ENCODE measurements around the gene PAPSS2.

Gene PAPSS2

DNA sequence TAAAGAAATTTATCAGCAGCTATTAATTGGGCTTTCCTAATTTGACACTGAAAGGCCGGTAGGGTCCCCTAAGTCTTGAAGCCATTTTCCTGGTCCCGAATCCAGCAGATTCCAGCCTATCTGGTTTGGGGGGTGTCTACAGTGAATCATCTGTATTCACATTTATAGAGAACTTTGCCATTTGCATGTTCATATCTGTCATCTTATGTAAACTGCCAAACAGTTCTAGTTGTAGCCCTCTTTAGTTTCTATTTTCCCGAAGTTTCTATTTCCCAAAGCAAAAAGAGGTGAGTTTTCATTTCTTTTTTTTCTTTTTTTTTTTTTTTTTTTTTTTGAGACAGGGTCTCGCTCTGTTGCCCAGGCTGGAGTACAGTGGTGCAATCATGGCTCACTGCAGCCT, 47.6 kb downstream of the PAPSS2 start:
- Histone ChIP-seq H4K20me1 (ENCODE audit: low read depth, low read length) (no peaks in the 10 kb centered on the region), H3K9me2 (replicated peaks; ENCODE audit: insufficient read depth, low read length) (no peaks in the 10 kb centered on the region), H3K27me3 (ENCODE audit: low read length) (no peaks in the 10 kb centered on the region), H2AFZ (ENCODE audit: low read depth, low read length, severe bottlenecking) (no peak overlapping the region), H3K4me2 (ENCODE audit: low read depth, low read length, poor library complexity, severe bottlenecking) (no peak overlapping the region), H3K27ac (ENCODE audit: low read depth, low read length) (no peak overlapping the region), H3K4me3 (ENCODE audit: insufficient read depth, low read length, poor library complexity, severe bottlenecking) (no peak overlapping the region), H3K79me2 (ENCODE audit: insufficient read depth, low read length) (no peaks in the 10 kb centered on the region), H3K9me3 (ENCODE audit: insufficient read depth, low read length) (no peaks in the 10 kb centered on the region), H3K36me3 (ENCODE audit: low read length) (no peaks in the 10 kb centered on the region), H3K9ac (ENCODE audit: low read length) (no peak overlapping the region), H3F3A (ENCODE audit: insufficient read depth) (no peaks in the 10 kb centered on the region)
- TF ChIP-seq EZH2phosphoT487 (conservative IDR thresholded peaks at IDR 0.05; ENCODE audit: low read length): no peak
- TF ChIP-seq, protein P1, sequence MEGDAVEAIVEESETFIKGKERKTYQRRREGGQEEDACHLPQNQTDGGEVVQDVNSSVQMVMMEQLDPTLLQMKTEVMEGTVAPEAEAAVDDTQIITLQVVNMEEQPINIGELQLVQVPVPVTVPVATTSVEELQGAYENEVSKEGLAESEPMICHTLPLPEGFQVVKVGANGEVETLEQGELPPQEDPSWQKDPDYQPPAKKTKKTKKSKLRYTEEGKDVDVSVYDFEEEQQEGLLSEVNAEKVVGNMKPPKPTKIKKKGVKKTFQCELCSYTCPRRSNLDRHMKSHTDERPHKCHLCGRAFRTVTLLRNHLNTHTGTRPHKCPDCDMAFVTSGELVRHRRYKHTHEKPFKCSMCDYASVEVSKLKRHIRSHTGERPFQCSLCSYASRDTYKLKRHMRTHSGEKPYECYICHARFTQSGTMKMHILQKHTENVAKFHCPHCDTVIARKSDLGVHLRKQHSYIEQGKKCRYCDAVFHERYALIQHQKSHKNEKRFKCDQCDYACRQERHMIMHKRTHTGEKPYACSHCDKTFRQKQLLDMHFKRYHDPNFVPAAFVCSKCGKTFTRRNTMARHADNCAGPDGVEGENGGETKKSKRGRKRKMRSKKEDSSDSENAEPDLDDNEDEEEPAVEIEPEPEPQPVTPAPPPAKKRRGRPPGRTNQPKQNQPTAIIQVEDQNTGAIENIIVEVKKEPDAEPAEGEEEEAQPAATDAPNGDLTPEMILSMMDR (IDR thresholded peaks at IDR 0.05; ENCODE audit: insufficient read depth, low read length, poor library complexity, severe bottlenecking): no peak

DNA sequence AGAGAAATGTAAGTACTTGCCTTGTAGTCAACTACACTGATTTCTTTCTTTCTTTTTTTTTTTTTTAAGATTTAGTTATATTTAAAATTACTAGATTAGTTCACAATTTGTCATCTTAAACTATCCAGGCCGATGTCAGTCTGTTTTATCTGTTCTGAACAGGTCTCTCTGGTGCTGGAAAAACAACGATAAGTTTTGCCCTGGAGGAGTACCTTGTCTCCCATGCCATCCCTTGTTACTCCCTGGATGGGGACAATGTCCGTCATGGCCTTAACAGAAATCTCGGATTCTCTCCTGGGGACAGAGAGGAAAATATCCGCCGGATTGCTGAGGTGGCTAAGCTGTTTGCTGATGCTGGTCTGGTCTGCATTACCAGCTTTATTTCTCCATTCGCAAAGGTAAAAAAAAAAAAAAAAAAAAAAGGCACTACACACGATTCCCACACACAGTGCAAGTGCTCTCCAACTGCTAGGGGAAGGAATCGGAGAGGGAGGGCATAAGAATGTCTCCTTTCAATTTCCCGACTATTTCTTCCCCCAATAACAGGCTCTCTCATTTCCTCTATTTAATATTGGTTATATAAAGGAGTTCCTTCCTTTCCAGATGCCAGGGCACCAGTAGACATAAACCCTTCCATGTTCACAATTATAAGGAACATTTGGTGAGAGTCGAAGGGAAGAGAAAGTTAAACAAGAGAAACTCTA, 53.4 kb downstream of the PAPSS2 start:
- Histone ChIP-seq H3K4me2 (ENCODE audit: low read depth, low read length, poor library complexity, severe bottlenecking) (no peak overlapping the region), H3K9me2 (replicated peaks; ENCODE audit: insufficient read depth, low read length) (no peaks in the 10 kb centered on the region), H3K27me3 (ENCODE audit: low read length) (no peaks in the 10 kb centered on the region), H3K79me2 (ENCODE audit: insufficient read depth, low read length) (no peaks in the 10 kb centered on the region), H2AFZ (ENCODE audit: low read depth, low read length, severe bottlenecking) (no peak overlapping the region), H3K9ac (ENCODE audit: low read length) (no peak overlapping the region), H3K36me3 (ENCODE audit: low read length) (no peaks in the 10 kb centered on the region), H3K9me3 (ENCODE audit: insufficient read depth, low read length) (no peaks in the 10 kb centered on the region), H3F3A (ENCODE audit: insufficient read depth) (no peaks in the 10 kb centered on the region), H4K20me1 (ENCODE audit: low read depth, low read length) (no peaks in the 10 kb centered on the region), H3K27ac (ENCODE audit: low read depth, low read length) (no peak overlapping the region), H3K4me3 (ENCODE audit: insufficient read depth, low read length, poor library complexity, severe bottlenecking) (no peak overlapping the region)
- no peak for TF ChIP-seq EZH2phosphoT487 (conservative IDR thresholded peaks at IDR 0.05; ENCODE audit: low read length)
- TF ChIP-seq, protein P1 (IDR thresholded peaks at IDR 0.05; ENCODE audit: insufficient read depth, low read length, poor library complexity, severe bottlenecking): no peak

DNA sequence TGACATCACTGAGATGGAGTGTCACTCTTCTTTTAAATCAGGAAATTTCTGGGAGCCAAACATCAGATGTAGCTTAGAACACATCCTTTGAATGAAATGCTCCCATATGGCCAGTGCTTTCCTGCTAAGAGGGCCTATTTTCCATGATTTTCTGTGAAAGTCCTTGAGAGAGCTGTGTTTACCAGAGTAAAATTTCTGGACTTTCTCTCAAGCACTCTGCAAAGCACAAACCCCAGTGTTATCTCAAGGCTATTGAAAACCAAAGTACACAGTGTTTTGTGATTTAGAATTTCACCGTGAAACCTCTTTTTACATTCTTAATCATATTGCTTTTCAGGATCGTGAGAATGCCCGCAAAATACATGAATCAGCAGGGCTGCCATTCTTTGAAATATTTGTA, 54.0 kb downstream of the PAPSS2 start:
- H3K4me2 ChIP-seq (ENCODE audit: low read depth, low read length, poor library complexity, severe bottlenecking): no peak overlapping the region
- H3K9me2 ChIP-seq (replicated peaks; ENCODE audit: insufficient read depth, low read length): no peaks in the 10 kb centered on the region

More for the DNA sequence above, 54.0 kb downstream of the PAPSS2 start:
- no peak for TF ChIP-seq EZH2phosphoT487 (conservative IDR thresholded peaks at IDR 0.05; ENCODE audit: low read length)
- TF ChIP-seq, protein P1 (IDR thresholded peaks at IDR 0.05; ENCODE audit: insufficient read depth, low read length, poor library complexity, severe bottlenecking): no peak
- no peak overlapping the region for H2AFZ ChIP-seq (ENCODE audit: low read depth, low read length, severe bottlenecking)
- no peak overlapping the region for H3K27ac ChIP-seq (ENCODE audit: low read depth, low read length)
- no peaks in the 10 kb centered on the region for H4K20me1 ChIP-seq (ENCODE audit: low read depth, low read length)
- no peak overlapping the region for H3K4me3 ChIP-seq (ENCODE audit: insufficient read depth, low read length, poor library complexity, severe bottlenecking)
- no peak overlapping the region for H3K9ac ChIP-seq (ENCODE audit: low read length)
- H3K36me3 ChIP-seq (ENCODE audit: low read length): no peaks in the 10 kb centered on the region
- no peaks in the 10 kb centered on the region for H3F3A ChIP-seq (ENCODE audit: insufficient read depth)
- H3K79me2 ChIP-seq (ENCODE audit: insufficient read depth, low read length): no peaks in the 10 kb centered on the region
- no peaks in the 10 kb centered on the region for H3K9me3 ChIP-seq (ENCODE audit: insufficient read depth, low read length)
- no peaks in the 10 kb centered on the region for H3K27me3 ChIP-seq (ENCODE audit: low read length)

All from SU-DHL-6 (cell line).